Heart left ventricle (tissue), 16 donors: ENCODE data around the gene LRRC8E. TPM values are rescaled to one million over a fixed set of nuclear protein-coding genes. Genes with fewer than 3 reads are reported as not detected.
"Not testable (repeated sequence)": the region's sequence is repeated elsewhere in the genome, so short reads cannot be mapped to it uniquely, and the experiment has no call there.

Experiments used
- ATAC-seq, 4 donors: fragments of 200-7000 bp; cut with Tn5 transposase; one replicate each; pipeline ENCODE4 v1.9.1; 2020 to 2022; ENCODE audit warnings: moderate library complexity in 4 of 4, mild to moderate bottlenecking in 3 of 4, moderate number of reproducible peaks in 1 of 4
- DNase-seq, 5 donors: peaks; one replicate each; pipeline ENCODE4 v3.0.0-alpha.2; 2020
- H3K27ac ChIP-seq, 12 donors: fragments of 200-600 bp; sonication (generic) in 4 of 12; one replicate each; pipeline versions ENCODE4 v1.5.0 to v1.8.0; 2016 to 2022; ENCODE audit warnings: mild to moderate bottlenecking in 2 of 12
- H3K27me3 ChIP-seq, 9 donors: fragments of 200-600 bp; sonication (generic) in 2 of 9; one replicate each; pipeline versions ENCODE4 v1.5.1 to v1.8.0; 2016 to 2022; ENCODE audit warnings: mild to moderate bottlenecking in 3 of 9
- H3K36me3 ChIP-seq, 9 donors: fragments of 200-600 bp; sonication (generic) in 2 of 9; one replicate each; pipeline versions ENCODE4 v1.5.0 to v1.8.0; 2018 to 2022; ENCODE audit warnings: mild to moderate bottlenecking in 2 of 9
- H3K4me1 ChIP-seq, 12 donors: fragments of 200-600 bp; sonication (generic) in 4 of 12; one replicate each; pipeline versions ENCODE4 v1.5.0 to v1.8.0; 2016 to 2022; ENCODE audit warnings: mild to moderate bottlenecking in 3 of 12
- H3K4me3 ChIP-seq, 12 donors: fragments of 200-600 bp; sonication (generic) in 4 of 12; one replicate each; pipeline versions ENCODE4 v1.5.0 to v1.8.0; 2017 to 2022; ENCODE audit warnings: mild to moderate bottlenecking in 9 of 12, moderate library complexity in 4 of 12
- H3K9me3 ChIP-seq, 12 donors: fragments of 200-600 bp; sonication (generic) in 4 of 12; one replicate each; pipeline versions ENCODE4 v1.5.0 to v1.8.0; 2016 to 2022; ENCODE audit warnings: mild to moderate bottlenecking in 1 of 12
- POLR2A ChIP-seq, 2 donors: fragments of 450-650 bp; IDR thresholded peaks; one replicate each; pipeline ENCODE4 v1.6.1; 2017; ENCODE audit warnings: antibody characterized with exemption in 2 of 2, mild to moderate bottlenecking in 2 of 2, moderate library complexity in 2 of 2
- WGBS, 4 donors: extraction: QIAGEN DNeasy Blood & Tissue Kit in 2 of 4; methylation state at CpG; one replicate each; pipeline versions ENCODE4 v1.1.5 to v1.1.7; 2013 to 2018; 5-methylcytosine and 5-hydroxymethylcytosine counted together
- intact Hi-C, 10 donors: fragments of 100-400 bp; cut with DNase I; formaldehyde crosslinking; loops; one replicate each; pipeline versions ENCODE4 v1.11.1 to v1.14.2; 2022
- polyA plus RNA-seq, 2 donors: library from polyadenylated mRNA; stranded (reverse); fragments of 200-250 nt; gene quantifications; one replicate each; pipeline ENCODE4 v1.2.3, GENCODE V29; 2013
- total RNA-seq, 9 donors: library from RNA; depleted of rRNA in 2 of 9; stranded (reverse); fragments of >200 nt in 2 of 9; fragmentation: NEBNext Ultra II Directional in 3 of 9; extraction: Animal tissue kit (Norgen Biotek cat#: 25700) in 3 of 9; gene quantifications; one replicate each; pipeline versions ENCODE4 v1.1.0 to v1.2.4, GENCODE V29; 2016 to 2023
- TF ChIP-seq, protein P1 (sequence below), 12 donors: fragments of 200-600 bp; sonication (generic) in 4 of 12; IDR thresholded peaks; one replicate each; pipeline versions ENCODE4 v1.5.0 to v1.8.0; 2018 to 2022; ENCODE audit warnings: antibody characterized with exemption in 12 of 12, mild to moderate bottlenecking in 5 of 12
- donor health status: ischemic (EF 13 %, LVEDD 7.1; RV severe dilation, severe dysfunction).
- donor health status: healthy with polysubstance abuse.
- donor health status: DM: no; HTN: yes; CAD: no.
- donor health status: DM: no; HTN: no; CAD: no.
- donor health status: ischemic (EF 25% LVEDD 6.9; RV normal size, moderate dysfunction).
- donor health status: ischemic (EF 25% LVEDD 5.7; RV mildly dilated, moderate dysfunction).
- donor health status: healthy.
- donor health status: DM: yes; HTN: yes; CAD: no.
- donor health status: ischemic (EF 35%, LVEDD 5.7; RV mildly dilated, moderate dysfunction).
- donor health status: nonischemic (EF 11% LVEDD 7.7; RV severe dilation, severe dysfunction).
- donor health status: DM: yes; HTN: yes; CAD: no.
- donor health status: PGD.
- donor health status: ischemic (EF 29% LVEDD 5.4; RV normal size, mild dysfunction).
- donor health status: nonischemic (EF 23%, LVEDD 6.1; RV moderate dilation, normal function).

Gene LRRC8E
- total and polyA plus RNA-seq, 11 donors, result 0.17 to 2.6 (median 1.00) TPM

DNA sequence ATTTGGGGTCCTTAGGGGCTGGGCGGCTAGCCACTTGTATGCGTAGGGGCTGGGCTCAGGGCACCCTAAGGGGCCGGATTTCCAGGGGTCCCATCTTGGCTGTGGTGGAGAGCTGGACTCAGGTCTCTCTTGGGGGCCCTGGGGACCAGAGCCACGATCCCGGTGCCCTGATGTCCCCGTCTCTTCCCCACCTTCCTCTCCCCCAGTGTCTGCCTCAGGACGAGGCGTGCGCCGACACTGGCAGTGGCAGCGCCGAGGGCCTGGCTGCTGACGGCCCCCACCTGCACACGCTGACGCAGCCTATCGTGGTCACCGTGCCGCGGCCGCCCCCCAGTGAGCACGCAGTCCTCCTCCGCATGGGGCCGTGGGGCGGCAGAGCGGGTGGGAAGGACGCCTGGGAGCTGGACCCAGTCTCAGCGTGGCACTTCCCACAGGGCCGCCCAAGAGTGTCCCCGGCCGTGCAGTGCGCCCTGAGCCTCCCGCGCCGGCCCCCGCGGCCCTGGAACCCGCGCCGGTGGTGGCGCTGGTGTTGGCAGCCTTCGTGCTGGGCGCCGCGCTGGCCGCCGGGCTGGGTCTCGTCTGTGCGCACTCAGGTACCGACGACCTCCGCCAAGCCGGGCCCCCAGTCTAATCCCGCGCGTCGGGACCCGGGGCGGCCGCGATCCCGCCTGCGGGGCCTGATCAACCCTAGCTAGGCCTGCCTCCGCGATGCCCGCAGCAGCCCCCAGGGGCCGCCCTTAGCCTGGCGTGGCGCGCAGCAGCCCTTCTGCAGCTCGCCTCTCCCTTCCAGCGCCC, 29.2 kb downstream of the LRRC8E start:
- intact Hi-C loops, result loop anchor here in 1 of 10 donors (2.0 kb wide), 1 partner anchor 13 kb away; no protein-coding TSS in a partner anchor
- H3K9me3 ChIP-seq, result no peaks in the 10 kb centered on the region
- TF ChIP-seq POLR2A (IDR thresholded peaks at IDR 0.05), result peak in 1 of 2 donors; percentile 10
- TF ChIP-seq, protein P1, sequence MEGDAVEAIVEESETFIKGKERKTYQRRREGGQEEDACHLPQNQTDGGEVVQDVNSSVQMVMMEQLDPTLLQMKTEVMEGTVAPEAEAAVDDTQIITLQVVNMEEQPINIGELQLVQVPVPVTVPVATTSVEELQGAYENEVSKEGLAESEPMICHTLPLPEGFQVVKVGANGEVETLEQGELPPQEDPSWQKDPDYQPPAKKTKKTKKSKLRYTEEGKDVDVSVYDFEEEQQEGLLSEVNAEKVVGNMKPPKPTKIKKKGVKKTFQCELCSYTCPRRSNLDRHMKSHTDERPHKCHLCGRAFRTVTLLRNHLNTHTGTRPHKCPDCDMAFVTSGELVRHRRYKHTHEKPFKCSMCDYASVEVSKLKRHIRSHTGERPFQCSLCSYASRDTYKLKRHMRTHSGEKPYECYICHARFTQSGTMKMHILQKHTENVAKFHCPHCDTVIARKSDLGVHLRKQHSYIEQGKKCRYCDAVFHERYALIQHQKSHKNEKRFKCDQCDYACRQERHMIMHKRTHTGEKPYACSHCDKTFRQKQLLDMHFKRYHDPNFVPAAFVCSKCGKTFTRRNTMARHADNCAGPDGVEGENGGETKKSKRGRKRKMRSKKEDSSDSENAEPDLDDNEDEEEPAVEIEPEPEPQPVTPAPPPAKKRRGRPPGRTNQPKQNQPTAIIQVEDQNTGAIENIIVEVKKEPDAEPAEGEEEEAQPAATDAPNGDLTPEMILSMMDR (IDR thresholded peaks at IDR 0.05), result peak in 11 of 12 donors; percentile 22 to 64 (median 47)
- 1 to 10% (median 1%) methylated on average over 2 to 71 of the region's 71 CpGs for WGBS, 4 donors
- peaks cover 16 to 51% (median 33%) of the 10 kb centered on the region in 9 donors for H3K27me3 ChIP-seq
- DNase-seq (peak in 1 of 5 donors; percentile 63), ATAC-seq (peak in 2 of 4 donors; percentile 3 to 4)
- H3K4me1 ChIP-seq, result peaks cover 5 to 64% (median 37%) of the 10 kb centered on the region in 12 donors
- H3K4me3 ChIP-seq, result peak overlapping the region; percentile 10 to 56 (median 38)
- H3K27ac ChIP-seq, result peak overlapping the region in 10 of 12 donors; percentile 19 to 84 (median 60)
- peaks cover 0 to 17% (median 12%) of the 10 kb centered on the region in 9 donors for H3K36me3 ChIP-seq

DNA sequence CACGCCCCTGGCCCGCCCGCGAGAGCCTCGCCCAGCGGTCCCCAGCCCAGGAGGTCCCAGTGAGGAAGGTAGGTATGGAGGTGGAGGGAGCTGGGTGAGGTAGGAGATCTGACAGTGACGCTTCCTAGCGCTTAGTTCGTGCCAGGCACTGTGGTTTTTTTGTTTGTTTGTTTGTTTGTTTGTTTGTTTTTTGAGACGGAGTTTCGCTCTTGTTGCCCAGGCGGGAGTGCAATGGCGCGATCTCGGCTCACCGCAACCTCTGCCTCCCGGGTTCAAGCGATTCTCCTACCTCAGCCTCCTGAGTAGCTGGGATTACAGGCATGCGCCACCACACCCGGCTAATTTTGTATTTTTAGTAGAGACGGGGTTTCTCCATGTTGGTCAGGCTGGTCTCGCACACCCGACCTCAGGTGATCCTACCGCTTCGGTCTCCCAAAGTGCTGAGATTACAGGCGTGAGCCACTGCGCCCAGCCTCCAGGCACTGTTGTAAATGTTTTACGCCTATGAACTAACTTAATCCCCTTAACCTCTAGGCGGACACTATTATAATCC, 29.8 kb downstream of the LRRC8E start:
- peaks cover 5 to 64% (median 37%) of the 10 kb centered on the region in 12 donors for H3K4me1 ChIP-seq

DNA sequence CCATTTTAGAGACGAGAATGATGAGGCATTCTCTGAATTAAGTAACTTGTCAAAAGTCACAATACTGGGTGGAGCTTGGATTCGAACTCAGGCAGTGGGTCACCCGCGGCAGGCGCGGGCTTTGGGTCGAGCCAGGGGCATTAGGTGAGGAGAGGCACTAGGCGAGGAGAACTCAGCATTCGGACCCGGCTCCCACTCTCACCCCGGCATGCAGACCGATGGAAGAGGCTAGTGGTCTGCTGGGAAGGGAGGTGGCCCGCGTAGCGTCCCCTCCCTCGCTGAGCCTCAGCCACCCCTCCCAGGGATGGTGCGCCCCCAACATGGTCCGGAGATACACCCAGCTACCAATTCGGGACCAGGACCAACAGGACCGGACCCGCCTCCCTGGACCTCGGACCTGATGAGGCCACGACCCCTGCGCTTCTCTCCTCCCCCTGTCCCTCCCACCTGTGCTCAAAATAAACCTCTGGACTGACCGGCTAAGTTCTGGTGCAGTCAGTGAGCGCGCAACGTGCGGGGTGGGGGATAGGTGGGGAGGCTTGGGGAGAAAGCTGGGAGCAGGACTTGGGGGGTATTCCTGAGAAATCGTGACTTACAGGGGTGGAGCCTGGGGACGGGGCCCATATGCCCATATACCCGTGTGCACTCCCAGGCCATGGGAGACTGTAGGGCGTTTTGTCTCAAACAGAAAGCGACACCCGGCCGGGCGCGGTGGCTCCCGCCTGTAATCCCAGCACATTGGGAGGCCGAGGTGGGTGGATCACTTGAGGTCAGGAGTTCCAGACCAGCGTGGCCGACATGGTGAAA, 30.5 kb downstream of the LRRC8E start:
- Histone ChIP-seq H3K36me3 (peaks cover 0 to 19% (median 14%) of the 10 kb centered on the region in 9 donors), H3K4me1 (peaks cover 5 to 64% (median 37%) of the 10 kb centered on the region in 12 donors), H3K27ac (peak overlapping the region in 2 of 12 donors; percentile 89 to 96), H3K9me3 (no peaks in the 10 kb centered on the region), H3K27me3 (peaks cover 16 to 51% (median 33%) of the 10 kb centered on the region in 9 donors), H3K4me3 (peak overlapping the region in 6 of 12 donors; percentile 57 to 89 (median 69))
- ATAC-seq, result no peak
- TF ChIP-seq, protein P1 (IDR thresholded peaks at IDR 0.05), result no peak
- no peak for TF ChIP-seq POLR2A (IDR thresholded peaks at IDR 0.05)
- intact Hi-C loops, result loop anchor here in 1 of 10 donors (2.0 kb wide), 1 partner anchor 14 kb away; no protein-coding TSS in a partner anchor
- 39 to 66% (median 51%) methylated on average over 25 to 42 of the region's 42 CpGs for WGBS, 4 donors
- peak in 1 of 5 donors; percentile 68 for DNase-seq

More for the DNA sequence above, 29.8 kb downstream of the LRRC8E start:
- WGBS, 4 donors, result 29 to 44% (median 32%) methylated on average over 29 of the region's 29 CpGs
- intact Hi-C loops, result loop anchor here in 1 of 10 donors (2.0 kb wide), 1 partner anchor 13 kb away; no protein-coding TSS in a partner anchor
- H3K4me3 ChIP-seq, result peak overlapping the region in 11 of 12 donors; percentile 15 to 56 (median 39)
- peaks cover 0 to 17% (median 14%) of the 10 kb centered on the region in 9 donors for H3K36me3 ChIP-seq
- peak overlapping the region in 7 of 12 donors; percentile 24 to 84 (median 75) for H3K27ac ChIP-seq
- H3K9me3 ChIP-seq, ATAC-seq, DNase-seq: not testable (repeated sequence)
- peaks cover 16 to 51% (median 33%) of the 10 kb centered on the region in 9 donors for H3K27me3 ChIP-seq
